Neural progenitor cell (in vitro differentiated cells): ENCODE data around the gene UBE2V1. TPM values are rescaled to one million over a fixed set of nuclear protein-coding genes. Genes with fewer than 3 reads are reported as not detected.

ENCODE experiments used
- DNase-seq: peaks from one replicate; pipeline ENCODE4 v3.0.0-alpha.2; 2016; ENCODE audit warnings: low spot score
- H2AFZ ChIP-seq: fragments of 200-600 bp; sonication (generic); replicated peaks from 2 replicates; pipeline ENCODE4 v1.6.1; 2016; ENCODE audit warnings: antibody characterized with exemption
- H3F3A ChIP-seq: fragments of 200-600 bp; sonication (generic); 2 replicates; pipeline ENCODE4 v1.6.1; 2016; ENCODE audit warnings: antibody characterized with exemption, low read depth
- H3K27ac ChIP-seq: fragments of 200-600 bp; sonication (generic); 2 replicates; pipeline ENCODE4 v1.5.1; 2016; ENCODE audit warnings: mild to moderate bottlenecking
- H3K27me3 ChIP-seq: fragments of 200-600 bp; sonication (generic); 2 replicates; pipeline ENCODE4 v1.6.1; 2016; ENCODE audit warnings: mild to moderate bottlenecking, moderate library complexity
- H3K36me3 ChIP-seq: fragments of 200-600 bp; sonication (generic); 2 replicates; pipeline ENCODE4 v1.5.1; 2016
- H3K4me1 ChIP-seq: fragments of 200-600 bp; sonication (generic); 2 replicates; pipeline ENCODE4 v1.6.1; 2016; ENCODE audit warnings: mixed run types
- H3K4me2 ChIP-seq: fragments of 200-600 bp; sonication (generic); 2 replicates; pipeline ENCODE4 v1.6.1; 2016
- H3K4me3 ChIP-seq: fragments of 200-600 bp; sonication (generic); 2 replicates; pipeline ENCODE4 v1.5.1; 2016
- H3K79me2 ChIP-seq: fragments of 200-600 bp; sonication (generic); 2 replicates; pipeline ENCODE4 v1.6.1; 2016; ENCODE audit warnings: low read depth
- H3K9ac ChIP-seq: fragments of 200-600 bp; sonication (generic); 2 replicates; pipeline ENCODE4 v1.6.1; 2016
- H3K9me3 ChIP-seq: fragments of 200-600 bp; sonication (generic); 2 replicates; pipeline ENCODE4 v1.5.1; 2016; ENCODE audit warnings: low read depth
- H4K20me1 ChIP-seq: fragments of 200-600 bp; sonication (generic); 2 replicates; pipeline ENCODE4 v1.6.1; 2016; ENCODE audit warnings: low read depth
- H3K27ac Mint-ChIP-seq: 3 replicates; pipeline ENCODE4 v1.8.0; 2021; ENCODE audit warnings: mixed read lengths
- H3K27me3 Mint-ChIP-seq: 2 replicates; pipeline ENCODE4 v1.8.0; 2022; ENCODE audit warnings: low read depth, mild to moderate bottlenecking, inconsistent platforms, moderate library complexity, mixed read lengths; ENCODE audit not compliant: insufficient read depth
- H3K36me3 Mint-ChIP-seq: 3 replicates; pipeline ENCODE4 v1.8.0; 2021; ENCODE audit warnings: mixed read lengths
- H3K4me1 Mint-ChIP-seq: 3 replicates; pipeline ENCODE4 v1.8.0; 2021; ENCODE audit warnings: mixed read lengths
- H3K4me3 Mint-ChIP-seq: 3 replicates; pipeline ENCODE4 v1.8.0; 2021; ENCODE audit warnings: mild to moderate bottlenecking, moderate library complexity, mixed read lengths
- H3K9me3 Mint-ChIP-seq: 3 replicates; pipeline ENCODE4 v1.8.0; 2020; ENCODE audit warnings: mixed read lengths
- CTCF ChIP-seq: fragments of 200-600 bp; sonication (generic); IDR thresholded peaks from 2 replicates; pipeline ENCODE4 v1.5.1; 2017; ENCODE audit warnings: antibody characterized with exemption, mild to moderate bottlenecking
- EZH2 ChIP-seq: fragments of 200-600 bp; sonication (generic); IDR thresholded peaks from 2 replicates; pipeline ENCODE4 v1.6.1; 2017; ENCODE audit warnings: antibody characterized with exemption, mild to moderate bottlenecking, moderate library complexity
- EZH2phosphoT487 ChIP-seq: fragments of 200-600 bp; sonication (generic); IDR thresholded peaks from 2 replicates; pipeline ENCODE4 v1.6.1; 2017; ENCODE audit warnings: antibody characterized with exemption
- total RNA-seq: library from RNA; depleted of rRNA; stranded (reverse); fragments of >200 nt; gene quantifications from 2 replicates; pipeline ENCODE4 v1.2.3, GENCODE V29; 2015; ENCODE audit warnings: low replicate concordance

The UBE2V1 gene
- total RNA-seq, 1 donor from 2014 or later: 143 TPM

GRCh38 chr20:50124496-50124895 lies 11.5 kb upstream of the UBE2V1 start:
- Histone ChIP-seq H3K4me2 (no peak overlapping the region), H3K27ac (no peak overlapping the region), H2AFZ (no peak overlapping the region), H3K36me3 (no peaks in the 10 kb centered on the region), H3K4me3 (no peak overlapping the region), H3K9me3 (no peaks in the 10 kb centered on the region), H4K20me1 (no peaks in the 10 kb centered on the region), H3K79me2 (no peaks in the 10 kb centered on the region), H3K4me1 (no peaks in the 10 kb centered on the region), H3K9ac (no peak overlapping the region), H3K27me3 (no peaks in the 10 kb centered on the region), H3F3A (peaks cover 15% of the 10 kb centered on the region)
- TF ChIP-seq CTCF (no peak), EZH2 (no peak), EZH2phosphoT487 (no peak)
- Mint-ChIP-seq H3K9me3 (no peaks in the 10 kb centered on the region), H3K4me3 (no peak overlapping the region), H3K36me3 (peaks cover 29% of the 10 kb centered on the region), H3K27ac (no peak overlapping the region), H3K27me3 (peaks cover 4% of the 10 kb centered on the region), H3K4me1 (no peaks in the 10 kb centered on the region)
- DNase-seq: no peak

- no peaks in the 10 kb centered on the region for H3K4me1 Mint-ChIP-seq
- peak overlapping the region; percentile 76 for H3K27ac Mint-ChIP-seq
- no peak for DNase-seq
- TF ChIP-seq EZH2 (no peak), CTCF (no peak), EZH2phosphoT487 (no peak)
- peaks cover 28% of the 10 kb centered on the region for H3K36me3 Mint-ChIP-seq
- no peak overlapping the region for H3K4me2 ChIP-seq
- H3K4me3 ChIP-seq: no peak overlapping the region
- H3K9ac ChIP-seq: no peak overlapping the region
- no peak overlapping the region for H3K4me3 Mint-ChIP-seq
- no peak overlapping the region for H3K27ac ChIP-seq
- no peaks in the 10 kb centered on the region for H3K9me3 ChIP-seq
- no peaks in the 10 kb centered on the region for H3K27me3 ChIP-seq
- H2AFZ ChIP-seq: no peak overlapping the region
- H3F3A ChIP-seq: peaks cover 15% of the 10 kb centered on the region
- no peaks in the 10 kb centered on the region for H3K9me3 Mint-ChIP-seq
- no peaks in the 10 kb centered on the region for H3K36me3 ChIP-seq
- H3K4me1 ChIP-seq: no peaks in the 10 kb centered on the region
- H3K79me2 ChIP-seq: no peaks in the 10 kb centered on the region
- H3K27me3 Mint-ChIP-seq: peaks cover 4% of the 10 kb centered on the region
- H4K20me1 ChIP-seq: no peaks in the 10 kb centered on the region
Observed at GRCh38 chr20:50123418-50123817, 10.5 kb upstream of the UBE2V1 start.

- Histone ChIP-seq H3K4me2 (no peak overlapping the region), H3K27me3 (no peaks in the 10 kb centered on the region), H3K79me2 (no peaks in the 10 kb centered on the region), H3K9me3 (no peaks in the 10 kb centered on the region), H3K9ac (no peak overlapping the region), H3K36me3 (no peaks in the 10 kb centered on the region), H4K20me1 (no peaks in the 10 kb centered on the region), H3F3A (peaks cover 15% of the 10 kb centered on the region), H3K4me3 (no peak overlapping the region), H3K27ac (no peak overlapping the region), H2AFZ (no peak overlapping the region), H3K4me1 (no peaks in the 10 kb centered on the region)
- DNase-seq: no peak
- H3K4me3 Mint-ChIP-seq: no peak overlapping the region
- peaks cover 4% of the 10 kb centered on the region for H3K27me3 Mint-ChIP-seq
- H3K4me1 Mint-ChIP-seq: no peaks in the 10 kb centered on the region
- H3K27ac Mint-ChIP-seq: no peak overlapping the region
- no peak for TF ChIP-seq EZH2phosphoT487
- no peak for TF ChIP-seq EZH2
- TF ChIP-seq CTCF: no peak
- no peaks in the 10 kb centered on the region for H3K9me3 Mint-ChIP-seq
- peaks cover 24% of the 10 kb centered on the region for H3K36me3 Mint-ChIP-seq
Observed at GRCh38 chr20:50122763-50123162, 9.8 kb upstream of the UBE2V1 start.
